RWPE2 (cell line): Measurements from ENCODE around the gene TRIM24.
"Not testable (repeated sequence)": the region's sequence is repeated elsewhere in the genome, so short reads cannot be mapped to it uniquely, and the experiment has no call there.

Experiments used
- ATAC-seq: fragments of 200-7000 bp; cut with Tn5 transposase; 3 replicates; pipeline ENCODE4 v1.9.1; 2021; ENCODE audit warnings: low read depth
- DNase-seq: peaks from one replicate; pipeline ENCODE4 v3.0.0-alpha.2; 2020; ENCODE audit warnings: low spot score
- H3K27ac ChIP-seq: fragments of 450-650 bp; 2 replicates; pipeline ENCODE4 v1.5.1; 2017; ENCODE audit warnings: mild to moderate bottlenecking; ENCODE audit not compliant: poor library complexity, severe bottlenecking
- H3K27me3 ChIP-seq: fragments of 250-450 bp; sonication (Bioruptor Pico); 2 replicates; pipeline ENCODE4 v1.5.1; 2021; ENCODE audit warnings: mild to moderate bottlenecking, moderate library complexity; ENCODE audit not compliant: insufficient read depth, poor library complexity, severe bottlenecking
- H3K36me3 ChIP-seq: fragments of 250-450 bp; sonication (Bioruptor Pico); 2 replicates; pipeline ENCODE4 v1.5.1; 2020; ENCODE audit warnings: low read depth, mild to moderate bottlenecking, moderate library complexity
- H3K4me1 ChIP-seq: fragments of 250-450 bp; sonication (Bioruptor Pico); 2 replicates; pipeline ENCODE4 v1.5.1; 2021; ENCODE audit warnings: mild to moderate bottlenecking, moderate library complexity; ENCODE audit not compliant: insufficient read depth, poor library complexity, severe bottlenecking
- H3K4me3 ChIP-seq: fragments of 250-450 bp; sonication (Bioruptor Pico); 2 replicates; pipeline ENCODE4 v1.5.1; 2021; ENCODE audit warnings: mild to moderate bottlenecking, moderate library complexity; ENCODE audit not compliant: severe bottlenecking
- H3K9me3 ChIP-seq: fragments of 250-450 bp; sonication (Bioruptor Pico); 2 replicates; pipeline ENCODE4 v1.5.1; 2021; ENCODE audit warnings: mild to moderate bottlenecking, moderate library complexity; ENCODE audit not compliant: severe bottlenecking
- CTCF ChIP-seq: fragments of 450-650 bp; IDR thresholded peaks from one replicate; pipeline ENCODE4 v1.5.1; 2017; ENCODE audit warnings: mild to moderate bottlenecking, moderate library complexity; ENCODE audit not compliant: poor library complexity, severe bottlenecking

The TRIM24 gene

GRCh38 chr7:138491612-138492386, 31.7 kb downstream of the TRIM24 start:
- Histone ChIP-seq H3K36me3 (no peaks in the 10 kb centered on the region), H3K27ac (no peak overlapping the region), H3K9me3 (no peaks in the 10 kb centered on the region), H3K4me1 (no peaks in the 10 kb centered on the region), H3K4me3 (no peak overlapping the region), H3K27me3 (no peaks in the 10 kb centered on the region)
- no peak for DNase-seq
- TF ChIP-seq CTCF = no peak
- ATAC-seq = no peak

- Histone ChIP-seq H3K9me3 (no peaks in the 10 kb centered on the region), H3K27ac (no peak overlapping the region), H3K4me3 (no peak overlapping the region), H3K36me3 (no peaks in the 10 kb centered on the region), H3K4me1 (no peaks in the 10 kb centered on the region), H3K27me3 (no peaks in the 10 kb centered on the region)
- ATAC-seq (no peak), DNase-seq (no peak)
- no peak for TF ChIP-seq CTCF
Measured at GRCh38 chr7:138492423-138492822, 32.4 kb downstream of the TRIM24 start.

GRCh38 chr7:138493535-138493934, 33.5 kb downstream of the TRIM24 start:
- no peaks in the 10 kb centered on the region for H3K27me3 ChIP-seq
- no peaks in the 10 kb centered on the region for H3K36me3 ChIP-seq
- H3K9me3 ChIP-seq = no peaks in the 10 kb centered on the region
- TF ChIP-seq CTCF = no peak
- DNase-seq (no peak), ATAC-seq (no peak)
- no peaks in the 10 kb centered on the region for H3K4me1 ChIP-seq
- H3K27ac ChIP-seq = no peak overlapping the region
- H3K4me3 ChIP-seq = no peak overlapping the region

- Histone ChIP-seq H3K27me3 (no peaks in the 10 kb centered on the region), H3K9me3 (no peaks in the 10 kb centered on the region), H3K36me3 (no peaks in the 10 kb centered on the region), H3K4me3 (no peak overlapping the region), H3K27ac (no peak overlapping the region), H3K4me1 (no peaks in the 10 kb centered on the region)
- ATAC-seq = no peak
- DNase-seq = no peak
- TF ChIP-seq CTCF = no peak
Measured at GRCh38 chr7:138495485-138495884, 35.4 kb downstream of the TRIM24 start.

GRCh38 chr7:138499340-138499739, 39.3 kb downstream of the TRIM24 start:
- H3K27me3 ChIP-seq = no peaks in the 10 kb centered on the region
- no peak for DNase-seq
- H3K9me3 ChIP-seq = no peaks in the 10 kb centered on the region
- H3K4me1 ChIP-seq = no peaks in the 10 kb centered on the region
- no peak overlapping the region for H3K4me3 ChIP-seq
- no peak for ATAC-seq
- no peaks in the 10 kb centered on the region for H3K36me3 ChIP-seq
- no peak for TF ChIP-seq CTCF
- H3K27ac ChIP-seq = no peak overlapping the region

GRCh38 chr7:138500303-138500702, 40.2 kb downstream of the TRIM24 start:
- H3K4me1 ChIP-seq, H3K9me3 ChIP-seq, DNase-seq, H3K27ac ChIP-seq, H3K36me3 ChIP-seq, H3K27me3 ChIP-seq, ATAC-seq, H3K4me3 ChIP-seq: not testable (repeated sequence)
